Brain microvascular endothelial cell (primary cell): ENCODE data around the gene KIF1A.

Experiments used
- DNase-seq: peaks from one replicate; pipeline ENCODE4 v3.0.0-alpha.2; 2020
- H3K27ac ChIP-seq: fragments of 250-450 bp; sonication (Bioruptor Pico); 2 replicates; pipeline ENCODE4 v1.5.1; 2020; ENCODE audit warnings: mild to moderate bottlenecking, moderate library complexity
- H3K27me3 ChIP-seq: fragments of 250-450 bp; sonication (Bioruptor Pico); replicated peaks from 2 replicates; pipeline ENCODE4 v1.5.1; 2020; ENCODE audit warnings: mild to moderate bottlenecking
- H3K36me3 ChIP-seq: fragments of 250-450 bp; sonication (Bioruptor Pico); replicated peaks from 2 replicates; pipeline ENCODE4 v1.5.1; 2020; ENCODE audit warnings: mild to moderate bottlenecking
- H3K4me3 ChIP-seq: 2 replicates; pipeline ENCODE4 v1.5.1; 2011; ENCODE audit warnings: low read depth, mild to moderate bottlenecking, control low read depth, low read length, moderate library complexity
- CTCF ChIP-seq: IDR thresholded peaks from 2 replicates; pipeline ENCODE4 v1.5.1; 2011; ENCODE audit warnings: low read depth, mild to moderate bottlenecking, moderate library complexity, low read length, control low read depth, inconsistent platforms; ENCODE audit errors: missing control alignments
- in situ Hi-C: cut with HindIII; loops from 2 replicates; pipeline ENCODE4 v1.10.0; 2017; ENCODE audit warnings: low sequenced_read_pairs, low pct_ligation_motif_present

The KIF1A gene

GRCh38 chr2:240707821-240708220 is 112.2 kb downstream of the KIF1A start:
- Histone ChIP-seq H3K36me3 (no peaks in the 10 kb centered on the region), H3K27me3 (peaks cover 12% of the 10 kb centered on the region), H3K4me3 (no peak overlapping the region), H3K27ac (no peak overlapping the region)
- no peak for TF ChIP-seq CTCF
- in situ Hi-C loops, result no loop called here
- no peak for DNase-seq

- Histone ChIP-seq H3K27me3 (peaks cover 12% of the 10 kb centered on the region), H3K36me3 (no peaks in the 10 kb centered on the region), H3K27ac (no peak overlapping the region), H3K4me3 (no peak overlapping the region)
- TF ChIP-seq CTCF, result no peak
- in situ Hi-C loops, result no loop called here
- DNase-seq, result no peak
These were observed 112.8 kb downstream of the KIF1A start for GRCh38 chr2:240707043-240707756.

GRCh38 chr2:240705204-240705791 is 114.7 kb downstream of the KIF1A start:
- H3K36me3 ChIP-seq, result no peaks in the 10 kb centered on the region
- no peak for DNase-seq
- no peak for TF ChIP-seq CTCF
- in situ Hi-C loops, result no loop called here
- peaks cover 12% of the 10 kb centered on the region for H3K27me3 ChIP-seq
- H3K27ac ChIP-seq, result no peak overlapping the region
- no peak overlapping the region for H3K4me3 ChIP-seq

- Histone ChIP-seq H3K27me3 (peaks cover 12% of the 10 kb centered on the region), H3K4me3 (no peak overlapping the region), H3K36me3 (no peaks in the 10 kb centered on the region), H3K27ac (no peak overlapping the region)
- no peak for DNase-seq
- in situ Hi-C loops, result no loop called here
- no peak for TF ChIP-seq CTCF
These were observed 115.4 kb downstream of the KIF1A start for GRCh38 chr2:240704651-240705050.

GRCh38 chr2:240703417-240704341 is 116.3 kb downstream of the KIF1A start:
- no peaks in the 10 kb centered on the region for H3K36me3 ChIP-seq
- H3K27ac ChIP-seq, result no peak overlapping the region
- H3K27me3 ChIP-seq, result peaks cover 12% of the 10 kb centered on the region
- in situ Hi-C loops, result no loop called here
- H3K4me3 ChIP-seq, result no peak overlapping the region
- TF ChIP-seq CTCF, result no peak
- DNase-seq, result no peak
